ENCODE measurements around the gene CADPS2. TPM values are rescaled to one million over a fixed set of nuclear protein-coding genes. Genes with fewer than 3 reads are reported as not detected.

CADPS2 gene
- total RNA-seq, 1 donor from 2014 or later: 9.8 TPM

DNA sequence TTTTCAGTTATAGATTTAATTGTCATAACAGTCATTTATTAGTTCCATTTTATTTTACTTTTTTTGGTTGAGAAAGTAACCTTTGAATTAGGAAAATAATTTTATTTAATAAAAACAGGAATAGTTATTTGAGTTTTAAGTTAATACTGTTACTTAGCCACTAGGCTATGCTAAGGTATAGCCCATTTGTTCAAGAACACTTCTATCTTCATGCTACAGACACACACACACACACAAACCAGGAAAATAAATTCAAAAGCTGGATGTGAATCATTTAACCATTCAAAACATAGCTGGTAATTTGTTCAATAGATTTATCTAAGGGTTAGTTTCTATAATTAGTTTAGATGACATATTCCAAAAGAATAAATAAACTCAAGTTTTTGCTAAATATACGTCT, 335.7 kb downstream of the CADPS2 start:
- peak; percentile 24 for FAIRE-seq

DNA sequence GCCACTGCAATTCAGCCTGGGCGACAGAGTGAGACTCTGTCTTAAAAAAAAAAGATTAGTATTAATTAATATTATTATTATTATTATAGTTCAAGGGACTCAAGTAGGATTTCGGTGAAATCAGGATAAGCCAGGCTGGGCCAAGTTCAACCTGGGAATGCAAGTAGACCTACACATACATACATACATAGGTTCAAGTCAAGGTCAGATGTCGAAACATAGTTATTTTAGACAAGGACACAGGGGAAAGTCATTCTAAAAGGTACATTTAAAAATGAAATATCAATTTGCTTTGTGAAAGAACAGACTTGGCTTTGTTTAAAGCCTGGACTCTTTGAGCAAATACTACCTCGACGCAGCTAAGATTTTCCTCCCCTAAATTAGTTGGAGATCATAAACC, 336.7 kb downstream of the CADPS2 start:
- DNase-seq (ENCODE audit: low spot score in 2 of 2): no peak
- no peak for FAIRE-seq

More for the DNA sequence above, 335.7 kb downstream of the CADPS2 start:
- no peak for DNase-seq (ENCODE audit: low spot score in 2 of 2)

DNA sequence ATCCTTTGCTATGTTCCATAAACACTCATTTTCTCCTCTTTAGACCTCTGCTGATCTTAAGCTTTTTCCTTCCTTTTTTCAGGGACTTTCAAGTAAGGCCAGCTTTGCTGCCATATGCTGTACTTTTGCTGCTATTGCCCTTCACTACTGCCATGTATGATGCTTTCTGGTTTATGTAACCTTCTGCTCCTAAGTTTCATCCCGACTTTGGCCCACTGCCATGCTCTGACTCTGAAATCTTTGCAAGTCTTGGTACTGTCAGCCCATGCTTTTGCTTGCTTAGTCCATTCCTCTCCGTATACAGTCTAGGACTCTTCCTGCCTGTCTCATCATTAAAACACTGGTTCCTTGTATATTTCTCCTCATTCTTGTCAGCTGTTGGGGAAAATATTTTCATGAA, 339.8 kb downstream of the CADPS2 start:
- no peak for FAIRE-seq
- DNase-seq (ENCODE audit: low spot score in 2 of 2): no peak

GRCh38 chr7:122544463-122544862, 341.8 kb downstream of the CADPS2 start:
- no peak for FAIRE-seq
- no peak for DNase-seq (ENCODE audit: low spot score in 2 of 2)

DNA sequence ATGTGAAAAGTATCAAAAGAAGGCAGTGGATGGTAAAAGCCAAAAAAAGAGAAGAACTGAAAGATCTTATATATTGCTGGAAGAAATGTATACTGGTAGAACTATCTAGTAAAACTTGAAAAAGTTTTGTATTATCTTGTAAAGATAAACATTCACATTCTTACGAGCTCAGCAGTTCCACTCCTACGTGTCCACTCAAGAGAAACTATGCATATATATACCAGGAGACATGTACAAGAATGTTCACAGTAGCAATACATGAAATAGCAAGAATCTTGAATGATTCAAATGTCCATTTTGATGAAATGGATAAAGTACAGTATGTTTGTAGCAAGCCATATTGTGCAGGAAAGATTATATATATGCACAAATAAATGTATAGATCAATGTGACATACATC, 342.4 kb downstream of the CADPS2 start:
- no peak for DNase-seq (ENCODE audit: low spot score in 2 of 2)

GRCh38 chr7:122543166-122543565, 343.1 kb downstream of the CADPS2 start:
- DNase-seq (ENCODE audit: low spot score in 2 of 2) (no peak), FAIRE-seq (no peak)

More for the DNA sequence above, 342.4 kb downstream of the CADPS2 start:
- FAIRE-seq: no peak

- FAIRE-seq: no peak
- DNase-seq (ENCODE audit: low spot score in 2 of 2): no peak
Measured at GRCh38 chr7:122535086-122535485, 351.2 kb downstream of the CADPS2 start.

DNA sequence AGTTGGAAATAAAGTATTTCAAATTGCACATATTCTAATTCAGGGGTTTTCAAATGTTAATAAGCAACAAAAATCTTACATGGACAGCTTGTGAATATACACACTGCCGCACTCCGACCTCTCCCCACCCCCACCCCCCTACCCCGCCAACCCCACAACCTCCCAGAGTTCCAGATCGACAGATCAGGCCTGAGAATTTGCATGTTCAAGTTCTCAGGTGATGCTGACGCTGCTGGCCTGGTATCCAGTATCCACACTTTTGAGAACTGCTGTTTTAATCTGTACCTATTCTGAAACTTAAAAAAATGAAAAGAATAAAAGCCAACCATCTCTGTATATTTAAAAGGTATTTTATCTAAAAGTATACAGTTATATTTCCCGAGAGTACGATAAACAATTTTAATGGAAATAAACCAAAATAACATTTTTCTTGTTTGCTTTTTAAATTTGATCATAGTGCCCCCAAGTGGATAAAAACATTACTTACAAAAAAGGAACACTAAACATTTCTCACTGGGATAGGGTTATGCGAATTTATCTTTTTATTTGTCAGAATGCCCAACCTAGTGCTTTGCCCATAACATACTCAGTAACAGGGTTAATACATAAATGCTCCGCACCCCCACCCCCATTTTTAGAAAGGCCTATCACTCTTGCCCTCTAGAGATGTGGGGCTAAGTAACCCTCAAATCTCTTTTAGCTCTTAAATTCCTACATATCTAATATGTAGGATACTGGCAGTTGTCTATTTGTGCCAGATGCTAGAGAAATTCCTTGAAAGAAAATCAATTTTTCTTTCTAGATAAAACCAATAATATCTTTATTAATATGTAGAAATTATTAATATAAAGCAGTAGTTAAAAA, 353.6 kb downstream of the CADPS2 start:
- DNase-seq (ENCODE audit: low spot score in 2 of 2) (peak in 1 of 2 donors; percentile 9), FAIRE-seq (peak; percentile 70)

DNA sequence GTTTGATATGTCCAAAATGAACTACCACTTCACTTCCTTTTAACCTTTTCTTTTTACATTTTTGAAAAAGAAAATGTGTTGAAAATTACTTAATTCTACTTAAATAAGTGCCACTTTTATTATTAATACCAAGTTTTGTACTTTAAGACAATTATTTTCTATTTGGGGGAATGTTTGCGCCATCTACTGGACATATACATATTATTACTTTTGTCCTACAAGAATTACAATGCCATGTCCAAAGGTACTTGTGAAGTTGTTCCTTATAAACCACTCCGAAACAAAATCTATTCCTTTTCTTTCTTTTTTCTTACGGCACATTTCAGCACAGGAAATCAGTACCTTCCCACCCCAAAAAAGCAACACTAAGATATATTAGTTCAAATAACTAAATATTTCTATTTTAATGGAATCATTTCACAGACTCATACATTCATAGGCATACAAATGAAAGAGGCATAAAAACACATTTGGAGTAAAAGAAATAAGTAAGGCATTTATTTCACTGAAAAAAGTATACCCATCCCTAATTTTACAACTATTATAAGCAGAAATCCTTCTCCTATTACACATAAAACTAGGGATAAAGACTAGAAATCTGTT, 357.3 kb downstream of the CADPS2 start:
- DNase-seq (ENCODE audit: low spot score in 2 of 2) (peak in 1 of 2 donors; percentile 4), FAIRE-seq (peak; percentile 98)

DNA sequence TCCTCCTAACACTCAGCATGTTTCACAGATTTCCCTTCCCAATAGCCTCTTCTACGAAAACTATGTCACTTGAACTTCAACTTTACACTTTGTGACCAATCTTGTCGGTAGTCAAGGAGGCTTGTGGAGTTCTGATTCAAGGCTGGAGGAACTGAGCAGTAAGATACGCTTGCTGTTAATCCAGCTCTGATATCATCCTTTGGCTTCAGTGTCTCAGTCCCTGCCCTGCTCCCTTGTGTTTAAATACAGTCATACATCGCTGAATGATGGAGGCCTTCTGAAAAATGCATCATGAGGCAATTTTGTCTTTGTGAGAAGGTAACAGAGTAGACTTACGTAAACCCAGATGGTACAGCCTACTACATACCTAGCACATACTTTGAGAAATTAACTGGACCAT, 360.9 kb downstream of the CADPS2 start:
- FAIRE-seq (no peak), DNase-seq (ENCODE audit: low spot score in 2 of 2) (no peak)

DNA sequence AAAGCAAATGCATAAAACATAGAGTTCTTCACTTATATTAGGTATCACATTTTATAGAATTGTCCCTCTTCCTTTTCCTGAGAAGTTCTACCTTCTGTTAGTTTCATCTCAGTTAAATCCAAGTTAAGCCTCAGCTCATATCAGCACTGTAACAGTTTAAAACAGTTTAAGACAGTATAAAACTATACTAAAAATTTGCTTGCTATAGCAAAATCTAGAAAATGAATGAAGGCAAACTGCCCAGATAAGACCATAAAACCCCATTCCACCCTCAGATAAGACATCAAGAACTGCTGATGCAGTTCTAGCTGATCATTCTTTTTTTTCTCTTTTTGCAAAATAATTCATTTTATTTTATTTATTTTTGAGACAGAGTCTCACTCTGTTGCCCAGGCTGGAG, 364.5 kb downstream of the CADPS2 start:
- DNase-seq (ENCODE audit: low spot score in 2 of 2) (no peak), FAIRE-seq (no peak)

- DNase-seq (ENCODE audit: low spot score in 2 of 2): no peak
- no peak for FAIRE-seq
Measured at GRCh38 chr7:122520971-122521555, 365.2 kb downstream of the CADPS2 start.

DNA sequence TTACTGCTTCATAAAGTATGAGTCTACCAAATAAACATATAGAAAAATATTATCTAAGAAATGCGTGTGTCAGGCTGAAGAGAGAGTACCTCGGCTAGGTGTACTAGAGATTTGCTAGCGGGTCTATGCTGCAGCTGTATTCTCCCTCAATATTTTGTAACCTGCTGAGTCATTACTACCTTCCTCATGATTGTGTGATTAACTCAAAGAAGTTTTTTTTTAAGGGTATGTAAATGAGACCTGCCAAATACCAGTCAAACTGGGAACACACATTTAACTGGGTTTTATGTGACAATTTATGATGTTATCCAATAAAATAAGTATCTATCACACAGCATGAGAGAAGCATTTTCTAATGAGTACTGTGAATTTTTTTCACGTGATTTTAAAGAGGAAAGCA, 367.8 kb downstream of the CADPS2 start:
- DNase-seq (ENCODE audit: low spot score in 2 of 2) (no peak), FAIRE-seq (no peak)

- DNase-seq (ENCODE audit: low spot score in 2 of 2) (no peak), FAIRE-seq (no peak)
Measured at GRCh38 chr7:122517576-122517975, 368.7 kb downstream of the CADPS2 start.

GRCh38 chr7:122515404-122515803, 370.9 kb downstream of the CADPS2 start:
- no peak for FAIRE-seq

DNA sequence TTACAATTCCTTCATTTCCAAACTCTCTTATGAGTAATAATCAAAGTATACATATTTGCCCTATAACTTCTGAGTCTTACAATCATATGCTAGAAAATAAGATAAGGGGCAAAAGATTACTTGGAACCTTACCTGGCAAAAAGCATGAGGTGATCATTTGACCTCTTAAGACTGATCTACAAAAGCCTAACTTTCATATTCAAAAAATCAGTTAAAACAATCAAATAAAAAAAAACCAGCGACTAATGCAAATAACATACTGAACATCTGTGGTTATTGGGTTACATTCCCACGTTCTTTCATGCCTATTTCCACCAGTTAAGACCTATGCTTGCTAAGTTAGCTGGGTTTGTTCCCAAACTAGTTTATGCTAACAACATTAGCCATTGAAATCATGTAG, 375.0 kb downstream of the CADPS2 start:
- FAIRE-seq (no peak), DNase-seq (ENCODE audit: low spot score in 2 of 2) (no peak)

More at GRCh38 chr7:122515404-122515803, 370.9 kb downstream of the CADPS2 start:
- no peak for DNase-seq (ENCODE audit: low spot score in 2 of 2)

- no peak for DNase-seq (ENCODE audit: low spot score in 2 of 2)
- no peak for FAIRE-seq
Measured at GRCh38 chr7:122507591-122507990, 378.7 kb downstream of the CADPS2 start.

- FAIRE-seq: no peak
- DNase-seq (ENCODE audit: low spot score in 2 of 2): no peak
Measured at GRCh38 chr7:122492007-122492406, 394.3 kb downstream of the CADPS2 start.

DNA sequence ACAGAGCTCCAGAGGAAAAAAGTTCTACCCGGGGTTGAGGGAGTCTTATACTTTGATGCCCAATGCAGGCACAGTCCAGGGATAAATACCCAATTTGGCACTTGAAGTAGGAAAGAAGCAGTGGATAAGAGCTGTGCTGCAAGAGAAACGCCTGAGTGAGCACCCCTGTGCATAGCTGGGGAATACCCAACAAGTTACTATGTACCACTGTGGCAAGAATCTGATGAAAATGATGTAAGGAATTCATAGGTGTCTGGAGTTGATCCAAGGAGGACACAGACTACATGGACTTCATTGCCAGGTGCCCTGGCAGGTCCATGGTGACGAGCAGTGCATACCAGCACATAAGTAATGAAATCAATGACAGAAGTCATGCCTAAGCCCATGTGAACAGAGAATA, 398.0 kb downstream of the CADPS2 start:
- DNase-seq (ENCODE audit: low spot score in 2 of 2) (no peak), FAIRE-seq (no peak)

DNA sequence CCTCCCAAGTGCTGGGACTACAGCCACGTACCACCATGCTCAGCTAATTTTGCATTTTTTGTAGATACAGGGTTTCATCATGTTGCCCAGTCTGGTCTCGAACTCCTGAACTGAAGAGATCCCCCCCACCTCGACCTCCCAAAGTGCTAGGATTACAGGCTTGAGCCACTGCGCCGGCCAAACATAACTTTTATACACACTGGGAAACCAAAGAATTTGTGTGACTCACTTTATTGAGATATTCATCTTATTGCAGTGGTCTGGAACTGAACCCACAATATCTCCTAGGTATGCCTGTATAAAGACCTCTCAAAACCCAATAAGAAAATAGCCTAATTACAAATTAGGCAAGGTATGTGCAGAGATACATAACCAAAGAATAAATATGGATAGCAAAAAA, 399.1 kb downstream of the CADPS2 start:
- FAIRE-seq (no peak), DNase-seq (ENCODE audit: low spot score in 2 of 2) (no peak)

GRCh38 chr7:122485856-122486255, 400.4 kb downstream of the CADPS2 start:
- DNase-seq (ENCODE audit: low spot score in 2 of 2) (no peak), FAIRE-seq (no peak)

- no peak for FAIRE-seq
- DNase-seq (ENCODE audit: low spot score in 2 of 2): no peak
Measured at GRCh38 chr7:122482212-122482611, 404.0 kb downstream of the CADPS2 start.

Measured in frontal cortex (tissue), 4 donors.